OCI-LY7 (cell line): ENCODE data around the gene CABLES1. TPM values are rescaled to one million over a fixed set of nuclear protein-coding genes. Genes with fewer than 3 reads are reported as not detected.

Experiments used
- BruUV-seq: library from RNA; stranded (reverse); fragments of 400-500 nt; replicated peaks from 2 replicates; lab custom pipeline; 2021; lab: Mats Ljungman, UMichigan
- CTCF ChIA-PET: fragments of 300-600 bp; sonication (Branson Sonifier 250); formaldehyde crosslinking; loops from one replicate; lab custom pipeline; 2022; ENCODE audit warnings: antibody characterized with exemption; ENCODE audit not compliant: unreplicated experiment; lab: Charles Lee
- POLR2A ChIA-PET: fragments of 300-600 bp; sonication (Branson Sonifier 250); formaldehyde crosslinking; loops from one replicate; lab custom pipeline; 2022; ENCODE audit warnings: antibody characterized with exemption; lab: Charles Lee
- DNase-seq: peaks from one replicate; pipeline ENCODE4 v3.0.0-alpha.2; 2015; ENCODE audit warnings: low spot score
- H2AFZ ChIP-seq: fragments of 200-600 bp; sonication (generic), shearing (Covaris generic); 2 replicates; pipeline ENCODE4 v1.6.1; 2014; ENCODE audit warnings: mild to moderate bottlenecking, antibody characterized with exemption, low read length, moderate library complexity
- H3K27ac ChIP-seq: fragments of 200-600 bp; sonication (generic); 2 replicates; pipeline ENCODE4 v1.5.1; 2014; ENCODE audit warnings: mixed run types, low read depth, mild to moderate bottlenecking, moderate library complexity, low read length, inconsistent platforms; ENCODE audit not compliant: poor library complexity, severe bottlenecking
- H3K36me3 ChIP-seq: fragments of 200-600 bp; sonication (generic); 2 replicates; pipeline ENCODE4 v1.6.1; 2014; ENCODE audit warnings: mild to moderate bottlenecking, antibody characterized with exemption, low read length, moderate library complexity, mixed read lengths; ENCODE audit not compliant: insufficient read depth
- H3K4me1 ChIP-seq: fragments of 200-600 bp; sonication (generic); 2 replicates; pipeline ENCODE4 v1.5.1; 2014; ENCODE audit warnings: mild to moderate bottlenecking, low read length; ENCODE audit not compliant: insufficient read depth, poor library complexity, severe bottlenecking
- H3K4me2 ChIP-seq: fragments of 200-600 bp; sonication (generic); 2 replicates; pipeline ENCODE4 v1.6.1; 2014; ENCODE audit warnings: mild to moderate bottlenecking, low read length
- H3K4me3 ChIP-seq: fragments of 200-600 bp; sonication (generic); 2 replicates; pipeline ENCODE4 v1.5.1; 2014; ENCODE audit warnings: mild to moderate bottlenecking, low read depth, low read length; ENCODE audit not compliant: poor library complexity, severe bottlenecking
- H3K79me2 ChIP-seq: fragments of 200-600 bp; sonication (generic); 2 replicates; pipeline ENCODE4 v1.6.1; 2016; ENCODE audit warnings: low read depth, mild to moderate bottlenecking, low read length, moderate library complexity, mixed read lengths; ENCODE audit not compliant: insufficient read depth
- H3K9me2 ChIP-seq: fragments of 200-600 bp; sonication (generic); 2 replicates; pipeline ENCODE4 v1.6.1; 2016; ENCODE audit warnings: mild to moderate bottlenecking, low read length, mixed read lengths; ENCODE audit not compliant: insufficient read depth
- H3K9me3 ChIP-seq: fragments of 200-600 bp; sonication (generic); 2 replicates; pipeline ENCODE4 v1.6.1; 2014; ENCODE audit warnings: mild to moderate bottlenecking, mixed run types, low read length, mixed read lengths
- H4K20me1 ChIP-seq: fragments of 200-600 bp; sonication (generic); 2 replicates; pipeline ENCODE4 v1.6.1; 2014; ENCODE audit warnings: mild to moderate bottlenecking, antibody characterized with exemption, low read length, moderate library complexity, mixed read lengths; ENCODE audit not compliant: insufficient read depth
- EZH2phosphoT487 ChIP-seq: fragments of 200-600 bp; sonication (generic); IDR thresholded peaks from 2 replicates; pipeline ENCODE4 v1.6.1; 2018; ENCODE audit warnings: low read depth, borderline replicate concordance, mild to moderate bottlenecking, mixed run types, antibody characterized with exemption, low read length, moderate library complexity, mixed read lengths
- intact Hi-C: fragments of 100-400 bp; cut with micrococcal nuclease; formaldehyde crosslinking; loops from one replicate; pipeline ENCODE4 v1.10.0; 2022; ENCODE audit not compliant: unreplicated experiment
- total RNA-seq, 2 experiments: library from RNA; depleted of rRNA in 1 of 2; stranded (reverse); fragments of >200 nt in 1 of 2; shearing (Covaris generic) in 1 of 2; gene quantifications; 2 replicates each; pipeline ENCODE4 v1.2.3, GENCODE V29; 2014 to 2022
- TF ChIP-seq, protein P1 (sequence below): fragments of 200-600 bp; sonication (generic); conservative IDR thresholded peaks from 2 replicates; pipeline ENCODE4 v1.5.1; 2014; ENCODE audit warnings: mild to moderate bottlenecking, antibody characterized with exemption, low read length, moderate library complexity, mixed read lengths

CABLES1 gene
- total RNA-seq, 2 experiments from 2014 or later, result 20.6 to 28.7 TPM

DNA sequence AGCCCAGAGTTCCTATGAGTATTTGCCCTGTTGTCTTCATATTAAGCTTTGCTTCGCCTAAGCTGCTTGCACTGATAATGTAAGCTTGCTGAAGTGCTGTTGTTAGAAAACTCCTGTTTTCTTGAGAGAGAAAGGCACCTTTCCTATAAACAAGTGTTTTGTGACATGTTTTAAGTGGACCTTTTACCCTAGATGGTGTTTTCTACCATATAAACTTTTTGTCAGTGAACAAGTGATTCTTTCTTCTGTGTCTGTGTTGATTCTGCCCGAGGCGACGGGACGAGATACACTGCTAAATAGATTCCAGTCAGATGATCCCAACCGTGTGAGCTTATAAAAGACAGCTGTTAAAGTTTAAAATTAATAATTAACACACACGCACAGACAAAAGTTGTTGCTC lies 24.1 kb downstream of the CABLES1 start:
- intact Hi-C loops, result no loop called here
- ChIA-PET CTCF (no interaction called here), POLR2A (interaction anchor here (1.9 kb wide), 1 partner anchor 14 kb away, joined by 4 read pairs; no protein-coding TSS in a partner anchor)
- DNase-seq, result no peak
- H3K4me1 ChIP-seq, result no peaks in the 10 kb centered on the region
- H3K4me2 ChIP-seq, result no peak overlapping the region
- 0 out of 2 replicates have a peak, but pooled peaks cover 4% of the 10 kb centered on the region for H3K36me3 ChIP-seq
- no peaks in the 10 kb centered on the region for H3K9me2 ChIP-seq
- no peak overlapping the region for H3K4me3 ChIP-seq
- H3K27ac ChIP-seq, result no peak overlapping the region
- H3K79me2 ChIP-seq, result peaks cover 4% of the 10 kb centered on the region; the same call in 1 of the 2 replicates
- H3K9me3 ChIP-seq, result no peaks in the 10 kb centered on the region
- no peak overlapping the region for H2AFZ ChIP-seq
- no peaks in the 10 kb centered on the region for H4K20me1 ChIP-seq
- BruUV-seq, result no TSS peak
- no peak for TF ChIP-seq EZH2phosphoT487

DNA sequence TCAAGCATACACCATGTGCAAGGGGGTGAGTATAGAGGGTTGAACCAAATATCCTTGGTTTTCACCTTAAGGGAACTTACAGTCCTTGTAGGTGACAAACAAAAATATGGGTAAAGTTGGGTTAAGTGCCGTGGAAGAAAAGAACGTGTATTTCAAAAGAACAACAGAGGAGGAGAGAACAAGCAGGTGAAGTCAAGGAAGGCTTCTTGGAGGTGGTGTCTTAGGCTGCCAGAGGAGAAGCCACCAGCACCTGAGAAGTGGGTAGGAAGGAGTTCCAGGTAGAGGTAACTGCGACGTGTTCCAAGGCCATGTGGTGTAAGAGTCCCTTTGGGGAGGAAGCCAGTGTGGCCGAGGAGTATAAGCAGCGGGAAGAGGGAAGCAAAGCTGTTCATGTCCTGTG lies 27.2 kb downstream of the CABLES1 start:
- H3K9me2 ChIP-seq, result no peaks in the 10 kb centered on the region
- H2AFZ ChIP-seq, result no peak overlapping the region
- intact Hi-C loops, result no loop called here
- H3K4me3 ChIP-seq, result no peak overlapping the region
- H3K79me2 ChIP-seq, result peaks cover 13% of the 10 kb centered on the region; the same call in 1 of the 2 replicates
- H3K36me3 ChIP-seq, result peaks cover 13% of the 10 kb centered on the region; the same call in 1 of the 2 replicates
- CTCF ChIA-PET, result no interaction called here
- POLR2A ChIA-PET, result no interaction called here
- H4K20me1 ChIP-seq, result no peaks in the 10 kb centered on the region
- no peak overlapping the region for H3K4me2 ChIP-seq
- H3K9me3 ChIP-seq, result no peaks in the 10 kb centered on the region
- H3K4me1 ChIP-seq, result no peaks in the 10 kb centered on the region
- H3K27ac ChIP-seq, result no peak overlapping the region
- TF ChIP-seq, protein P1, sequence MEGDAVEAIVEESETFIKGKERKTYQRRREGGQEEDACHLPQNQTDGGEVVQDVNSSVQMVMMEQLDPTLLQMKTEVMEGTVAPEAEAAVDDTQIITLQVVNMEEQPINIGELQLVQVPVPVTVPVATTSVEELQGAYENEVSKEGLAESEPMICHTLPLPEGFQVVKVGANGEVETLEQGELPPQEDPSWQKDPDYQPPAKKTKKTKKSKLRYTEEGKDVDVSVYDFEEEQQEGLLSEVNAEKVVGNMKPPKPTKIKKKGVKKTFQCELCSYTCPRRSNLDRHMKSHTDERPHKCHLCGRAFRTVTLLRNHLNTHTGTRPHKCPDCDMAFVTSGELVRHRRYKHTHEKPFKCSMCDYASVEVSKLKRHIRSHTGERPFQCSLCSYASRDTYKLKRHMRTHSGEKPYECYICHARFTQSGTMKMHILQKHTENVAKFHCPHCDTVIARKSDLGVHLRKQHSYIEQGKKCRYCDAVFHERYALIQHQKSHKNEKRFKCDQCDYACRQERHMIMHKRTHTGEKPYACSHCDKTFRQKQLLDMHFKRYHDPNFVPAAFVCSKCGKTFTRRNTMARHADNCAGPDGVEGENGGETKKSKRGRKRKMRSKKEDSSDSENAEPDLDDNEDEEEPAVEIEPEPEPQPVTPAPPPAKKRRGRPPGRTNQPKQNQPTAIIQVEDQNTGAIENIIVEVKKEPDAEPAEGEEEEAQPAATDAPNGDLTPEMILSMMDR, result no peak
- no peak for TF ChIP-seq EZH2phosphoT487
- no TSS peak for BruUV-seq
- no peak for DNase-seq

DNA sequence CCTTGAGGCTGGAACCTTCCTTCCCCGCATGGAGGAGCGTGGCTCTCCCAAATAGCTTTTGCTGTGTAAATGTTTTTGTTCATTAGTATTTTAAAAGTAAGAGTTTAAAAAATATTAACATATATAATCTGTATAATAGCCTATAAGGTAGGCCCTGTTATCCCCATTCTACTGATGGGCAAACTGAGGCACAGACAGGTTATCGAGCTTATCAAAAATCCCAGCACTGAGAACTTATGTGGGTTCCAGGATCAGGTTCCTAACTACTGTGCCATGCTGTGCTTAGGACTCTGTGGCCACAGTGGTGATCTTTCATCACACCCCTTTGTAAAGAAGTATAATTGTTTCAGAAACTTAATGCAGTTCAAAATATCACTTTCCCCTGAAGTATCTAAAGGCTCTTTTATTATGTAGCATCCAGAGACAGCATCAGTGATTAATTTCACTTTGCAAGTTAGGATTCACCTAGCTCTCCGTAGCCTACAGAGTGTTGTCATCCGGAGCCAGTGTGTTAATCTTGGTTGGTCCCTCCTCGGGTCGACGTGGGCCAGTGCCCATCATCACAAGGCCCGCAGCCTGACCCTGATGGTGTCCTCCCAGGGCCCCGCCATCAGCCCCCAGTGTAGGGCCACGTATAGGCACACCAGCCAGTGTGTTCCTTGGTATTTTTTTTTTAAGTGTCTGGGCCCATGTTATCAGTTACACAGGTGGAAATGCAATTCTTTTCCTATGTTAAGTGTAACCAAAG lies 28.7 kb downstream of the CABLES1 start:
- Histone ChIP-seq H2AFZ (no peak overlapping the region), H3K4me2 (no peak overlapping the region), H4K20me1 (no peaks in the 10 kb centered on the region), H3K9me2 (no peaks in the 10 kb centered on the region), H3K4me1 (no peaks in the 10 kb centered on the region), H3K79me2 (peaks cover 9% of the 10 kb centered on the region; the same call in 1 of the 2 replicates), H3K36me3 (peaks cover 13% of the 10 kb centered on the region; the same call in 1 of the 2 replicates), H3K4me3 (no peak overlapping the region), H3K9me3 (no peaks in the 10 kb centered on the region), H3K27ac (no peak overlapping the region)
- intact Hi-C loops, result no loop called here
- no peak for TF ChIP-seq EZH2phosphoT487
- TF ChIP-seq, protein P1, result no peak
- no peak for DNase-seq
- POLR2A ChIA-PET, result interaction anchor here (0.9 to 1.5 kb wide), 3 partner anchors 10 to 16 kb away, joined by 3 to 5 read pairs (median 4); no protein-coding TSS in a partner anchor
- CTCF ChIA-PET, result no interaction called here
- no TSS peak for BruUV-seq
